GM12878 (cell line): ENCODE data around the gene ZC3H10. TPM values are rescaled to one million over a fixed set of nuclear protein-coding genes. Genes with fewer than 3 reads are reported as not detected.

Source experiments
- BHLHE40 ChIP-seq, 2 experiments: fragments of 450-650 bp in 1 of 2; IDR thresholded peaks; 2 replicates each; pipeline ENCODE4 v1.6.1; 2011 to 2017; ENCODE audit warnings: low read depth in 2 of 2, borderline replicate concordance in 1 of 2, improper control_type of control experiment in 1 of 2, low read length in 1 of 2, mild to moderate bottlenecking in 1 of 2
- FOXK2 ChIP-seq: fragments of 450-650 bp; IDR thresholded peaks from 2 replicates; pipeline ENCODE4 v1.6.1; 2017; ENCODE audit warnings: mild to moderate bottlenecking, moderate library complexity
- HDAC2 ChIP-seq: fragments of 200-600 bp; sonication (generic); IDR thresholded peaks from 2 replicates; pipeline ENCODE4 v1.6.1; 2017
- HDGF ChIP-seq: fragments of 450-650 bp; IDR thresholded peaks from 2 replicates; pipeline ENCODE4 v1.6.1; 2016; ENCODE audit warnings: antibody characterized with exemption
- JUND ChIP-seq: IDR thresholded peaks from 2 replicates; pipeline ENCODE4 v1.6.1; 2012; ENCODE audit warnings: low read depth, mild to moderate bottlenecking, low read length, improper control_type of control experiment, moderate library complexity
- LARP7 ChIP-seq: fragments of 450-650 bp; IDR thresholded peaks from 2 replicates; pipeline ENCODE4 v1.6.1; 2017; ENCODE audit warnings: mild to moderate bottlenecking
- NFIC ChIP-seq: IDR thresholded peaks from 2 replicates; pipeline ENCODE4 v1.6.1; 2012; ENCODE audit warnings: low read depth, mild to moderate bottlenecking, inconsistent platforms, low read length, moderate library complexity
- NFYA ChIP-seq: IDR thresholded peaks from 2 replicates; pipeline ENCODE4 v1.6.1; 2011; ENCODE audit warnings: low read depth, mild to moderate bottlenecking, low read length, improper control_type of control experiment, borderline replicate concordance
- NFYB ChIP-seq: IDR thresholded peaks from 2 replicates; pipeline ENCODE4 v1.6.1; 2011; ENCODE audit warnings: low read depth, mild to moderate bottlenecking, low read length, improper control_type of control experiment, moderate library complexity; ENCODE audit not compliant: insufficient read depth
- NRF1 ChIP-seq: conservative IDR thresholded peaks from 2 replicates; pipeline ENCODE4 v1.6.1; 2011; ENCODE audit warnings: mild to moderate bottlenecking, low read depth, low read length, improper control_type of control experiment
- PAX8 ChIP-seq: fragments of 450-650 bp; IDR thresholded peaks from 2 replicates; pipeline ENCODE4 v1.6.1; 2017; ENCODE audit warnings: mild to moderate bottlenecking, moderate library complexity
- POU2F2 ChIP-seq: IDR thresholded peaks from 3 replicates; pipeline ENCODE4 v1.6.1; 2011; ENCODE audit warnings: low read depth, mild to moderate bottlenecking, low read length, borderline replicate concordance
- RCOR1 ChIP-seq: conservative IDR thresholded peaks from 2 replicates; pipeline ENCODE4 v1.6.1; 2012; ENCODE audit warnings: low read depth, low read length, improper control_type of control experiment
- RFX5 ChIP-seq: IDR thresholded peaks from 2 replicates; pipeline ENCODE4 v1.6.1; 2011; ENCODE audit warnings: low read depth, low read length, improper control_type of control experiment
- SMAD5 ChIP-seq: IDR thresholded peaks from 2 replicates; pipeline ENCODE4 v1.6.1; 2016; ENCODE audit warnings: antibody characterized with exemption, low read depth
- SP1 ChIP-seq: IDR thresholded peaks from one replicate; pipeline ENCODE4 v1.6.1; 2011; ENCODE audit warnings: low read depth, low read length
- TCF3 ChIP-seq: IDR thresholded peaks from 2 replicates; pipeline ENCODE4 v1.6.1; 2012; ENCODE audit warnings: low read depth, mild to moderate bottlenecking, low read length, borderline replicate concordance; ENCODE audit not compliant: insufficient read depth
- TCF7 ChIP-seq: IDR thresholded peaks from 2 replicates; pipeline ENCODE4 v1.6.1; 2014; ENCODE audit warnings: antibody characterized with exemption, borderline replicate concordance
- WRNIP1 ChIP-seq: IDR thresholded peaks from 2 replicates; pipeline ENCODE4 v1.6.1; 2011; ENCODE audit warnings: low read depth, low read length, improper control_type of control experiment, borderline replicate concordance
- ZNF207 ChIP-seq: fragments of 450-650 bp; IDR thresholded peaks from 2 replicates; pipeline ENCODE4 v1.6.1; 2014; ENCODE audit warnings: antibody characterized with exemption, mild to moderate bottlenecking, borderline replicate concordance
- ZNF217 ChIP-seq: fragments of 450-650 bp; IDR thresholded peaks from 2 replicates; pipeline ENCODE4 v1.6.1; 2017; ENCODE audit warnings: antibody characterized with exemption, mild to moderate bottlenecking
- ZNF274 ChIP-seq: IDR thresholded peaks from one replicate; pipeline ENCODE4 v1.8.0; 2011; ENCODE audit not compliant: insufficient read length, insufficient read depth
- ZSCAN29 ChIP-seq: fragments of 450-650 bp; IDR thresholded peaks from 2 replicates; pipeline ENCODE4 v1.6.1; 2017; ENCODE audit warnings: mild to moderate bottlenecking, moderate library complexity
- ZZZ3 ChIP-seq: IDR thresholded peaks from 2 replicates; pipeline ENCODE4 v1.6.1; 2011; ENCODE audit warnings: low read depth; ENCODE audit not compliant: control insufficient read depth, insufficient read length
- polyA plus RNA-seq, 11 experiments: library from polyadenylated mRNA; depleted of rRNA in 4 of 11; unstranded in 6 of 11; stranded (reverse) in 5 of 11; fragments of >200 nt; fragmentation: Nextera tagmentation in 4 of 11; fragmentation: Illumina TruSeq in 1 of 11; extraction: Ambion mirVana in 4 of 11; extraction: Trizol in 1 of 11; gene quantifications; 1 replicate in 1 of 11; 2 replicates in 10 of 11; pipeline versions ENCODE4 v1.2.1 to v1.2.3, GENCODE V29; 2011 to 2016; ENCODE audit warnings: inconsistent platforms in 2 of 11, missing spikeins in 2 of 11, low read depth in 1 of 11
- total RNA-seq, 4 experiments: library from RNA; depleted of rRNA in 3 of 4; stranded (reverse); fragments of >200 nt in 3 of 4; fragmentation: Illumina TruSeq in 1 of 4; extraction: Trizol in 1 of 4; gene quantifications; 2 replicates each; pipeline versions ENCODE4 v1.2.1 to v1.2.3, GENCODE V29; 2013 to 2021
- TF ChIP-seq, protein P1 (sequence below): fragments of 450-650 bp; formaldehyde crosslinking; IDR thresholded peaks from 2 replicates; pipeline ENCODE4 v1.4.0; 2020; ENCODE audit warnings: mild to moderate bottlenecking, moderate library complexity
- TF ChIP-seq, protein P2 (sequence below): fragments of 450-650 bp; IDR thresholded peaks from 2 replicates; pipeline ENCODE4 v1.6.1; 2017; ENCODE audit warnings: mild to moderate bottlenecking, moderate library complexity

ZC3H10 gene
- total and polyA plus RNA-seq, 10 of the 15 experiments (the other 5 are each of a cell fraction or from before 2014, with no cell fraction given), result 0.56 to 6.4 (median 3.7) TPM

DNA sequence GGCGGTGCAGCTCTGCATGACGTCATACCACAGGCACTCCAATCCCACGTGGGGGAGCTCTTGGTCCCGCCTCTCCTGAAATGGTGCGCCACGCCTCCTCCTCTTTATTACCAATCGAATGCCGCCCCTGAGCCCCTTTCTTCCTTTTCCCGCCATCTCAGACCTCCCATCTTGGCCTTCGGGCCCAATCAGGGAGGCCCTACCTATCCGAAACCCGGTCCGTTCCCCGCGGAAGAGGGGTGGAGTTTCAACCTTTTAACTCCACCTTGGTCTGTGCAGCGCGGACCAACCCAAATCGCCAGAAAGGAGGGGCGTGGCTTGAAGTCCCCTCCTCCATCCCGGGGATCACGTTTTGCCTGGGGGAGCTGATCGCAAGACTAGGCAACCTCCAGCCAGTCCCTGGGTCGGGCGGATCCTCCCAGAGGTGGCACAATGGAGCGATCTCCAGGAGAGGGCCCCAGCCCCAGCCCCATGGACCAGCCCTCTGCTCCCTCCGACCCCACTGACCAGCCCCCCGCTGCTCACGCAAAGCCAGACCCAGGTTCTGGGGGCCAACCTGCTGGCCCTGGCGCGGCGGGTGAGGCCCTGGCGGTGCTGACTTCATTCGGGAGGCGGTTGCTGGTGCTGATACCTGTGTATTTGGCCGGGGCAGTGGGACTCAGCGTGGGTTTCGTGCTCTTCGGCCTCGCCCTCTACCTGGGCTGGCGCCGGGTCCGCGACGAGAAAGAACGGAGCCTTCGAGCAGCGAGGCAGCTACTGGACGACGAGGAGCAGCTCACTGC, 10.0 kb downstream of the ZC3H10 start, which contains the start of gene ESYT1 (continued):
- TF ChIP-seq, protein P1, sequence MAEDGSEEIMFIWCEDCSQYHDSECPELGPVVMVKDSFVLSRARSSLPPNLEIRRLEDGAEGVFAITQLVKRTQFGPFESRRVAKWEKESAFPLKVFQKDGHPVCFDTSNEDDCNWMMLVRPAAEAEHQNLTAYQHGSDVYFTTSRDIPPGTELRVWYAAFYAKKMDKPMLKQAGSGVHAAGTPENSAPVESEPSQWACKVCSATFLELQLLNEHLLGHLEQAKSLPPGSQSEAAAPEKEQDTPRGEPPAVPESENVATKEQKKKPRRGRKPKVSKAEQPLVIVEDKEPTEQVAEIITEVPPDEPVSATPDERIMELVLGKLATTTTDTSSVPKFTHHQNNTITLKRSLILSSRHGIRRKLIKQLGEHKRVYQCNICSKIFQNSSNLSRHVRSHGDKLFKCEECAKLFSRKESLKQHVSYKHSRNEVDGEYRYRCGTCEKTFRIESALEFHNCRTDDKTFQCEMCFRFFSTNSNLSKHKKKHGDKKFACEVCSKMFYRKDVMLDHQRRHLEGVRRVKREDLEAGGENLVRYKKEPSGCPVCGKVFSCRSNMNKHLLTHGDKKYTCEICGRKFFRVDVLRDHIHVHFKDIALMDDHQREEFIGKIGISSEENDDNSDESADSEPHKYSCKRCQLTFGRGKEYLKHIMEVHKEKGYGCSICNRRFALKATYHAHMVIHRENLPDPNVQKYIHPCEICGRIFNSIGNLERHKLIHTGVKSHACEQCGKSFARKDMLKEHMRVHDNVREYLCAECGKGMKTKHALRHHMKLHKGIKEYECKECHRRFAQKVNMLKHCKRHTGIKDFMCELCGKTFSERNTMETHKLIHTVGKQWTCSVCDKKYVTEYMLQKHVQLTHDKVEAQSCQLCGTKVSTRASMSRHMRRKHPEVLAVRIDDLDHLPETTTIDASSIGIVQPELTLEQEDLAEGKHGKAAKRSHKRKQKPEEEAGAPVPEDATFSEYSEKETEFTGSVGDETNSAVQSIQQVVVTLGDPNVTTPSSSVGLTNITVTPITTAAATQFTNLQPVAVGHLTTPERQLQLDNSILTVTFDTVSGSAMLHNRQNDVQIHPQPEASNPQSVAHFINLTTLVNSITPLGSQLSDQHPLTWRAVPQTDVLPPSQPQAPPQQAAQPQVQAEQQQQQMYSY, result peak; percentile 65; the same call in 1 of the 2 replicates
- TF ChIP-seq, protein P2, sequence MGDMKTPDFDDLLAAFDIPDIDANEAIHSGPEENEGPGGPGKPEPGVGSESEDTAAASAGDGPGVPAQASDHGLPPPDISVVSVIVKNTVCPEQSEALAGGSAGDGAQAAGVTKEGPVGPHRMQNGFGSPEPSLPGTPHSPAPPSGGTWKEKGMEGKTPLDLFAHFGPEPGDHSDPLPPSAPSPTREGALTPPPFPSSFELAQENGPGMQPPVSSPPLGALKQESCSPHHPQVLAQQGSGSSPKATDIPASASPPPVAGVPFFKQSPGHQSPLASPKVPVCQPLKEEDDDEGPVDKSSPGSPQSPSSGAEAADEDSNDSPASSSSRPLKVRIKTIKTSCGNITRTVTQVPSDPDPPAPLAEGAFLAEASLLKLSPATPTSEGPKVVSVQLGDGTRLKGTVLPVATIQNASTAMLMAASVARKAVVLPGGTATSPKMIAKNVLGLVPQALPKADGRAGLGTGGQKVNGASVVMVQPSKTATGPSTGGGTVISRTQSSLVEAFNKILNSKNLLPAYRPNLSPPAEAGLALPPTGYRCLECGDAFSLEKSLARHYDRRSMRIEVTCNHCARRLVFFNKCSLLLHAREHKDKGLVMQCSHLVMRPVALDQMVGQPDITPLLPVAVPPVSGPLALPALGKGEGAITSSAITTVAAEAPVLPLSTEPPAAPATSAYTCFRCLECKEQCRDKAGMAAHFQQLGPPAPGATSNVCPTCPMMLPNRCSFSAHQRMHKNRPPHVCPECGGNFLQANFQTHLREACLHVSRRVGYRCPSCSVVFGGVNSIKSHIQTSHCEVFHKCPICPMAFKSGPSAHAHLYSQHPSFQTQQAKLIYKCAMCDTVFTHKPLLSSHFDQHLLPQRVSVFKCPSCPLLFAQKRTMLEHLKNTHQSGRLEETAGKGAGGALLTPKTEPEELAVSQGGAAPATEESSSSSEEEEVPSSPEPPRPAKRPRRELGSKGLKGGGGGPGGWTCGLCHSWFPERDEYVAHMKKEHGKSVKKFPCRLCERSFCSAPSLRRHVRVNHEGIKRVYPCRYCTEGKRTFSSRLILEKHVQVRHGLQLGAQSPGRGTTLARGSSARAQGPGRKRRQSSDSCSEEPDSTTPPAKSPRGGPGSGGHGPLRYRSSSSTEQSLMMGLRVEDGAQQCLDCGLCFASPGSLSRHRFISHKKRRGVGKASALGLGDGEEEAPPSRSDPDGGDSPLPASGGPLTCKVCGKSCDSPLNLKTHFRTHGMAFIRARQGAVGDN, result no peak
- TF ChIP-seq ZNF207 (no peak), PAX8 (no peak), NFYB (peak; percentile 88), ZZZ3 (no peak), HDAC2 (no peak), SMAD5 (no peak), POU2F2 (no peak), ZSCAN29 (no peak), NFYA (no peak; the same call in 1 of the 2 replicates), RFX5 (peak; percentile 77), FOXK2 (no peak), TCF7 (no peak), ZNF217 (no peak), NRF1 (no peak), RCOR1 (no peak), JUND (peak; percentile 95), LARP7 (peak; percentile 59; the same call in 1 of the 2 replicates), TCF3 (no peak), HDGF (peak; percentile 97; the same call in 1 of the 2 replicates), NFIC (no peak), BHLHE40 (IDR thresholded peaks at IDR 0.05; ENCODE audit: borderline replicate concordance in 1 of 2, low read depth in 2 of 2, low read length in 1 of 2) (peak; percentile 97 to 98), SP1 (peak; percentile 81), ZNF274 (no peak), WRNIP1 (no peak)
